Measurements from ENCODE around the gene MAP3K9.

The MAP3K9 gene

DNA sequence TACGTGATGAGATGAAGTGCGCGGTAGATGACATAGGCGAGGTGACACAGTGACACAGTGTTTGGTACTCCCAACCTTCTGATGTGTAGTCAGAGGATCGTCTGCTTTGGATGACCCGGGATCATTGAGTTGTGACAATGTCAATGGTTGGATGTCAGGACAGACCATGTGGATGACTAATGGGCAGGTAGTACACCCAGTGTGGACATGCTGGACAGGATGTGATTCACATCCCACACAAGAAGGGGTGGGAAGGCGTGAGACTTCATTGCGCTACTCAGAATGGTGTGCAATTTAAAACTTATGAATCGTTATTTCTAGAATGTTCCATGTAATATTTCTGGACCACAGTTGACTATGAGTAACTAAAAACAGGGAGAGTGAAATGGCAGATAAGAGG lies 23.8 kb downstream of the MAP3K9 start:
- no peaks in the 10 kb centered on the region for H3K79me2 ChIP-seq (ENCODE audit: low read length)
- H3K9ac ChIP-seq (ENCODE audit: low read length), result no peak overlapping the region
- no peaks in the 10 kb centered on the region for H3K4me1 ChIP-seq (ENCODE audit: low read length)
- TF ChIP-seq CTCF (IDR thresholded peaks at IDR 0.05; ENCODE audit: low read length) (no peak), EZH2 (optimal IDR thresholded peaks at IDR 0.05; ENCODE audit: low read depth, low read length) (no peak), EZH2phosphoT487 (IDR thresholded peaks at IDR 0.05; ENCODE audit: low read length) (no peak)
- no peak overlapping the region for H2AFZ ChIP-seq (ENCODE audit: low read length)
- H3K4me3 ChIP-seq (ENCODE audit: low read length), result no peak overlapping the region
- H3K36me3 ChIP-seq (replicated peaks; ENCODE audit: insufficient read depth, low read length), result no peaks in the 10 kb centered on the region
- H3K4me2 ChIP-seq (ENCODE audit: low read depth, low read length), result no peak overlapping the region
- DNase-seq, result no peak
- no peaks in the 10 kb centered on the region for H3K9me2 ChIP-seq (replicated peaks; ENCODE audit: insufficient read depth, low read length)
- H3K9me3 ChIP-seq (replicated peaks; ENCODE audit: insufficient read depth, low read length), result no peaks in the 10 kb centered on the region
- no peak overlapping the region for H3K27ac ChIP-seq (ENCODE audit: low read length)
- no peaks in the 10 kb centered on the region for H3F3A ChIP-seq (ENCODE audit: insufficient read depth, low read length)
- no peaks in the 10 kb centered on the region for H3K27me3 ChIP-seq (replicated peaks; ENCODE audit: insufficient read depth, low read length)
- H4K20me1 ChIP-seq (ENCODE audit: insufficient read depth, low read length), result no peaks in the 10 kb centered on the region

- H3K4me3 ChIP-seq (ENCODE audit: low read length), result no peak overlapping the region
- DNase-seq, result no peak
- H3K9me3 ChIP-seq (replicated peaks; ENCODE audit: insufficient read depth, low read length), result no peaks in the 10 kb centered on the region
- H3K4me1 ChIP-seq (ENCODE audit: low read length), result no peaks in the 10 kb centered on the region
- H3K4me2 ChIP-seq (ENCODE audit: low read depth, low read length), result no peak overlapping the region
- no peaks in the 10 kb centered on the region for H3K9me2 ChIP-seq (replicated peaks; ENCODE audit: insufficient read depth, low read length)
- no peak overlapping the region for H2AFZ ChIP-seq (ENCODE audit: low read length)
- no peaks in the 10 kb centered on the region for H3K27me3 ChIP-seq (replicated peaks; ENCODE audit: insufficient read depth, low read length)
- H3K36me3 ChIP-seq (replicated peaks; ENCODE audit: insufficient read depth, low read length), result no peaks in the 10 kb centered on the region
- no peaks in the 10 kb centered on the region for H3K79me2 ChIP-seq (ENCODE audit: low read length)
- H3K27ac ChIP-seq (ENCODE audit: low read length), result no peak overlapping the region
- no peaks in the 10 kb centered on the region for H4K20me1 ChIP-seq (ENCODE audit: insufficient read depth, low read length)
- no peaks in the 10 kb centered on the region for H3F3A ChIP-seq (ENCODE audit: insufficient read depth, low read length)
- TF ChIP-seq EZH2phosphoT487 (IDR thresholded peaks at IDR 0.05; ENCODE audit: low read length), result no peak
- TF ChIP-seq CTCF (IDR thresholded peaks at IDR 0.05; ENCODE audit: low read length), result no peak
- no peak for TF ChIP-seq EZH2 (optimal IDR thresholded peaks at IDR 0.05; ENCODE audit: low read depth, low read length)
- no peak overlapping the region for H3K9ac ChIP-seq (ENCODE audit: low read length)
These were observed 24.4 kb downstream of the MAP3K9 start for GRCh38 chr14:70784886-70785285.

DNA sequence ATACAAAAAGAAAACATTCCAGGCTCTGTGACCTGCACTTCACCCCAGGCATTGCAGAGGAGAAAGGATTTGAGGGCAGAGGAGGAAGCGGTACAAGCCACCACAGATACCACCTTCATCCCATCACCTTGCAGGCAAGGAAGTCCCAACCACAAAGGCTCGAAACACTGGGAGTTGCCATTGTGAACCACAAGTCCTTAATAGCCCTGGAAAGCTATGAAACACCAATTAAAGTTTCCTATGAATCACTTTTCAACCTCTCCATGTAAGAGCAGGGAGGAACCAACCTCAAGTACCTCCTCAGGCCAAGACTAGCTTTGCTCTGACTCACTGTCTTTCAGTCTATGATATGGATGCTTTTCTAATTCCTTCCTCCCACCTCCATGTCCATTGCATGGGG lies 27.0 kb downstream of the MAP3K9 start:
- H3K27me3 ChIP-seq (replicated peaks; ENCODE audit: insufficient read depth, low read length), result no peaks in the 10 kb centered on the region
- no peaks in the 10 kb centered on the region for H3K36me3 ChIP-seq (replicated peaks; ENCODE audit: insufficient read depth, low read length)
- no peaks in the 10 kb centered on the region for H3K9me3 ChIP-seq (replicated peaks; ENCODE audit: insufficient read depth, low read length)
- H3K4me1 ChIP-seq (ENCODE audit: low read length), result no peaks in the 10 kb centered on the region
- no peak overlapping the region for H3K27ac ChIP-seq (ENCODE audit: low read length)
- no peak overlapping the region for H2AFZ ChIP-seq (ENCODE audit: low read length)
- no peaks in the 10 kb centered on the region for H3K79me2 ChIP-seq (ENCODE audit: low read length)
- no peaks in the 10 kb centered on the region for H3K9me2 ChIP-seq (replicated peaks; ENCODE audit: insufficient read depth, low read length)
- H3F3A ChIP-seq (ENCODE audit: insufficient read depth, low read length), result no peaks in the 10 kb centered on the region
- TF ChIP-seq CTCF (IDR thresholded peaks at IDR 0.05; ENCODE audit: low read length), result no peak
- no peak for TF ChIP-seq EZH2phosphoT487 (IDR thresholded peaks at IDR 0.05; ENCODE audit: low read length)
- no peak for TF ChIP-seq EZH2 (optimal IDR thresholded peaks at IDR 0.05; ENCODE audit: low read depth, low read length)
- H3K4me3 ChIP-seq (ENCODE audit: low read length), result no peak overlapping the region
- no peak overlapping the region for H3K9ac ChIP-seq (ENCODE audit: low read length)
- H4K20me1 ChIP-seq (ENCODE audit: insufficient read depth, low read length), result no peaks in the 10 kb centered on the region
- DNase-seq, result no peak
- H3K4me2 ChIP-seq (ENCODE audit: low read depth, low read length), result no peak overlapping the region
